GM12801 (cell line): ENCODE data around the gene SCYGR5.

Experiments used
- TF ChIP-seq, protein P1 (sequence below): IDR thresholded peaks from one replicate; pipeline ENCODE4 v1.5.1; 2011; ENCODE audit warnings: control low read depth; ENCODE audit not compliant: insufficient read length; ENCODE audit errors: extremely low read depth

The SCYGR5 gene

DNA sequence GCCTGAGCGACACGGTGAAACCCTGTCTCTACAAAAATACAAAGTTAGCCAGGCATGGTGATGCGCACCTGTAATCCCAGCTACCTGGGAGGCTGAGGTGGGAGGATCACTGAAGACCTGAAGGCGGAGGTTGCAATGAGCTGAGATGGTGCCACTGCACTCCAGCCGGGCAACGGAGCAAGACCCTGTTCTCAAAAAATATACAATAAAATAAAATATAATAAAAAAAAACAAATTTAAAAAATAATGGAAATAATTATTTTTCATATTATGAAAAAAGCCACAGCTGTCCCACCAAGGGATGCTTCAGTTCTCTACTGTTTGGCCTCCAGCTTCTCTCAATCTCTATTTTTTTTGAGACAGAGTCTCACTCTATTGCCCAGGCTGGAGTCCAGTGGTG, 40.8 kb downstream of the SCYGR5 start:
- TF ChIP-seq, protein P1, sequence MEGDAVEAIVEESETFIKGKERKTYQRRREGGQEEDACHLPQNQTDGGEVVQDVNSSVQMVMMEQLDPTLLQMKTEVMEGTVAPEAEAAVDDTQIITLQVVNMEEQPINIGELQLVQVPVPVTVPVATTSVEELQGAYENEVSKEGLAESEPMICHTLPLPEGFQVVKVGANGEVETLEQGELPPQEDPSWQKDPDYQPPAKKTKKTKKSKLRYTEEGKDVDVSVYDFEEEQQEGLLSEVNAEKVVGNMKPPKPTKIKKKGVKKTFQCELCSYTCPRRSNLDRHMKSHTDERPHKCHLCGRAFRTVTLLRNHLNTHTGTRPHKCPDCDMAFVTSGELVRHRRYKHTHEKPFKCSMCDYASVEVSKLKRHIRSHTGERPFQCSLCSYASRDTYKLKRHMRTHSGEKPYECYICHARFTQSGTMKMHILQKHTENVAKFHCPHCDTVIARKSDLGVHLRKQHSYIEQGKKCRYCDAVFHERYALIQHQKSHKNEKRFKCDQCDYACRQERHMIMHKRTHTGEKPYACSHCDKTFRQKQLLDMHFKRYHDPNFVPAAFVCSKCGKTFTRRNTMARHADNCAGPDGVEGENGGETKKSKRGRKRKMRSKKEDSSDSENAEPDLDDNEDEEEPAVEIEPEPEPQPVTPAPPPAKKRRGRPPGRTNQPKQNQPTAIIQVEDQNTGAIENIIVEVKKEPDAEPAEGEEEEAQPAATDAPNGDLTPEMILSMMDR: no peak

DNA sequence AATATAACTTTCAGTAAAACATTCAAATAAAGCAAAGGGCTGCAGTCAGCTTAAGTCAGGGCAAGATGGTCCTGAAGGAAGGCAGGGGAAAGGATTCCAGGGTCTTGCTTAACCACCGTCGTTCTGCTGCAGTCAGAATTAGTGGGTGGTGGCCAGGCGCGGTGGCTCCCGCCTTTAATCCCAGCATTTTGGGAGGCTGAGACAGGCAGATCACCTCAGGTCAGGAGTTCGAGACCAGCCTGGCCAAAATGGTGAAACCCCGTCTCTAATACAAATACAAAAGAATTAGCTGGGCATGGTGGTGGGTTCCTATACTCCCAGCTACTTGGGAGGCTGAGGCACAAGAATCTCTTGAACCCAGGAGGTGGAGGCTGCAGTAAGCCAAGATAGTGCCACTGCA, 44.4 kb downstream of the SCYGR5 start:
- TF ChIP-seq, protein P1: no peak

DNA sequence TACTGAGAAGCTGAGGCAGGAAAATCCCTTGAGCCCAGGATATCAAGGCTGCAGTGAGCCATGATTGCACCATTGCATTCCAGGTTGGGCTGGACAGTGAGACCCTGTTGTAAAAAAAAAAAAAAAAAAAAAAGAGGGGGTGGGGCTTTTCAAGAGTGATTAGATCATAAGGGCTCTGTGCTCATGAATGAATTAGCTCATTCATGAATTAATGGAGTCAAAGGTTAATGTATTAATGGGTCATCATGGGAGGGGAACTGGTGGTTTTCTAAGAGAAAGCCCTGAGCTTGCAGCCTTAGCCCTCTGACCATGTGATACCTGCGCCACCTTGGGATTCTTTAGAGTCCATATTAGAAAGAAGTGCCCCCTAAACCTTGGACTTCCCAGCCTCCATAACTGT, 46.7 kb downstream of the SCYGR5 start:
- TF ChIP-seq, protein P1: no peak

DNA sequence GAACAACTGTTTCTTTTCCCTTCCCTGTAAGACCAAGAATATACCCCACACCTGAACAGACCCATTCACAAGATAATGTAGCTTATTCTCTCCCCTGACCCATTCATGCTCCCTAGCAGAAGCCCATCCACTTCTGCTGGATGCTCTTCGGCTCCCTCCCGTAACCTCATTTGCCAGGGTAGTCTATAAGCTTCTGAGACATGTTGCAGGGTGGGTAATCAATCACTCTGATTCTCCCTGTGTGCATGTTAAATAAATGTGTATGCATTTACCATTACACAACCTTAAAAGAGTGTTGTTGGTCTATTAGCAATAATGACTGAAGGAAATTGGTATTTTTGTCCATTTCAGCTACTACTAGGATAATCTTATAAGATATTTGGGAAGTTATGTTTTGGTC, 49.9 kb downstream of the SCYGR5 start:
- TF ChIP-seq, protein P1: no peak
